HG03457 (cell line): ENCODE measurements around the gene DST.
"Not testable (repeated sequence)": the region's sequence is repeated elsewhere in the genome, so short reads cannot be mapped to it uniquely, and the experiment has no call there.

ENCODE experiments used
- ATAC-seq: cut with Tn5 transposase; IDR thresholded peaks from one replicate; pipeline ENCODE4 v1.9.1; 2021; ENCODE audit warnings: moderate number of reproducible peaks; ENCODE audit not compliant: unreplicated experiment

The DST gene

DNA sequence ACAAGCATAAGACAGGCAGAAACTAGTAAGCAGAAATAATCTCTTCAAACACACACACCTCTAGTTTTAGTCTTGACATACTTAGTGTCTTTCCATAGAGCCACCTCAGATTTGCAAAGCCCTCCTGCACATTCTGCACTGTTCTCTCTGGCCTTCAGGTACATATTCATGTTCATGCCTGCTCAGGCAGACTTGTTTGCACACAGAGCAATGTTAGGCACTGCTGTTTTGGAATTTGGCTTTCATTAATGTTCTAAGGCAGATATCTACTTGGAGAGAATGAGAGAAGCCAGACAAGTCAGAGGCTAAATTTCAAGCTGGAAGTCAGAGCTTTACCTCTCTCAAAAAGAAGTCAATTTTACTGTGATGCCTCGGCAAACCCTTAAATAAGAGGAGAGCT lies 21.3 kb upstream of the DST start:
- ATAC-seq: no peak

DNA sequence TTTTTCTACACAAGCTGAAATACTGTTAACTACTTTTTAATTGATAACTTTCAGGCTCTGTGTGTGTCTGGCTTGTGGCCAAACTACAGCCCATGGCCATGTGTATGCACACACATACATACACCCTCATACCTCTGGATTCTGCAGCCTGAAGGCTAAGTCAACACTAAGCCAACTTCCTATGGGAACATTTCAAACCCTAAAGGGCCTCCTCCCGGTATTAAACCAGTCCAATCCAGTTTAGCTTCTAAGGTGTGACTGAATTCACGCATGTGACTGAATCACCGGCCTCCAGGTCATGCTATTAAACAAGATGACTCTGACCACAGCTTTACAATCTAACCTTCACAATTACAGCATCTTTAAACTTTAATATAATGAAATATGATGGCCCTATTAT lies 20.7 kb upstream of the DST start:
- ATAC-seq: no peak

DNA sequence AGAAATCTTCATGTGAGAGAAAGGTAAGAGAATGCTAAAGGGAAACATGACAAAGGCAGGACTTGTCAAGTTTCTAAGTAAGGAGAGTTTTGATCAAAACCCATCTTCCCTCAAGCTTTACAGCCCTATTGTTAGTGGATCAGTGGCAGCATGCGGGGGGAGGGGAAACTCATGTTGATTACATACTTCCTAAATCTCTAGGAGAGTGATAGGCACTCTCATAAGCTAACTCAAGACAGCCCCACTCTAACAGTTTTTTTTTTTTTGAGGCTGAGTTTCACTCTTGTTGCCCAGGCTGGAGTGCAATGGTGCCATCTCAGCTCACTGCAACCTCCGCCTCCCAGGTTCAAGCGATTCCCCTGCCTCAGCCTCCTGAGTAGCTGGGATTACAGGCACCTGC lies 18.6 kb upstream of the DST start:
- not testable (repeated sequence) for ATAC-seq

DNA sequence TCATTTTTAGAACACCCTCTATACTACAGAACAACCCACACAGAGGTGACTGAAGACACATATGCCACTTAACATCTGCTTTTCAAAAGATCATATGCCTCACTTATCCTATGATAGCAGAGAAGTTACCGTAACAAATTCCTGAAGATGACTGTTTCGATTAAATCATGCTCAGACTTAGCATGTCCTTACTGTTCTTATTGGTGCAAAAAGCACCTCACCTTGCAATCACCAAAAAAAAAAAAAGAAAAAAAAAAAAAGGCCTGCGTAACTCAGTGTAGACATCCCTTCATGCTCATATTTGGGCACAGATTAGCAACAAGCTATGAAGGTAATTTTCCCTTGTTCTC lies 17.7 kb upstream of the DST start:
- no peak for ATAC-seq

GRCh38 chr6:56659721-56660380 lies 17.2 kb upstream of the DST start:
- ATAC-seq: peak; percentile 82

DNA sequence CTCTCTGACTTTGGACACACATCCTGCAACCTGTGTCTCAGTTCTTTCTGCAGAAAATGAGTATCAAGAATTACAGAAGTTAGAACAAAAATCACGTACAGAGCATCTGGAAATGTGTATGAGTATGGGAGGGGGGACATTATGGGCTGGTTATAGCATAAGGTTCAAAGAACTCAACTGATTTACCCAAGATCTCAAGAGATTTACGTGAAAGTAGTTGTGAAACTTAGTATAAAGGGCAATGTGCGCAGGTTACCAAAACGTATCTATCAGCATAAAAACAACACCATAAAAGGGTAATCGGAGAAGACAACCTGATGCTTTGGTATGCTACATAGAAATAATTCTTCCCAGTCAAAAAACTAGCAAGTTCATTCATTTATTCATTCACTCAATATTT lies 15.6 kb upstream of the DST start:
- no peak for ATAC-seq

GRCh38 chr6:56657354-56657753 lies 14.7 kb upstream of the DST start:
- no peak for ATAC-seq

- ATAC-seq: no peak
Measured at GRCh38 chr6:56656466-56656865, 13.8 kb upstream of the DST start.

DNA sequence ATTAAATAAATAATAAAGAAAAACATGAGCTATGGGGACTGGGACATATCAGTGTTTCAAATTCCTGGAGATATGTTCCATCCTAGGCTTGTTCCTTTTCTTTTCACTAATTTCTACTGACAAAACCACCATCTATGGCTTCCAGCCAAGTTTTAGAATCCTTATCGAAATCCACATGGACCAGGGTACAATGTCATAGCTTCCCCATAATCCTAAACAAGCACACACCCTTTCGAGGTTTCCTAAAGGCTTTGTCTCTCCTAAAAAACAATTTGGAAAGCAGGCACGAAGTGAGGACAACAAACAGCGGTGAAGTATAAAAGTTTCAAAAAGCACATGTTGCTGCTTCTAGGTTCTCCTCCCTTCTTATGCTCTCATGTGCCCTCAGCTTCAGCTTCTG lies 13.3 kb upstream of the DST start:
- ATAC-seq: no peak

- no peak for ATAC-seq
Measured at GRCh38 chr6:56655249-56655648, 12.6 kb upstream of the DST start.

DNA sequence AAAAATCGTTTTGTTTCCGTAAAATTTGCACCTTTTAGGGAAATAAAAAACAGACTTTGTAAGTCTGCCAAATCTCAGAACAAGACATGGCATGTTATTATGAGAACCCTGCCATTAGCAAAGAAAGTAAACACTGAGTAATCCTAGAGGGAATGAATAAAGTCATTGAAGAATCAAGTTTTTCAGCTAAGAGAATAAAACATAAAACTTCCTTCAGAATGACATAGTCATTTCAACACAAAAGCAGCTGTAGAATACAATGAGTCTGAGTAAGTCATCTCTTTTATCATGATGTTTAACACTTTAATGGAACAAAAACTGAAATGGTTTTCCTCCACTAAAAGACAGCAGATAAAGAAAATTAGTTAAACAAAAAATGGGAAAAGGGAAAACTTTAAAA lies 10.3 kb upstream of the DST start:
- ATAC-seq: no peak

- no peak for ATAC-seq
Measured at GRCh38 chr6:56652231-56652630, 9.5 kb upstream of the DST start.

- no peak for ATAC-seq
Measured at GRCh38 chr6:56650191-56650590, 7.5 kb upstream of the DST start.

GRCh38 chr6:56649782-56650181 lies 7.1 kb upstream of the DST start:
- ATAC-seq: no peak

DNA sequence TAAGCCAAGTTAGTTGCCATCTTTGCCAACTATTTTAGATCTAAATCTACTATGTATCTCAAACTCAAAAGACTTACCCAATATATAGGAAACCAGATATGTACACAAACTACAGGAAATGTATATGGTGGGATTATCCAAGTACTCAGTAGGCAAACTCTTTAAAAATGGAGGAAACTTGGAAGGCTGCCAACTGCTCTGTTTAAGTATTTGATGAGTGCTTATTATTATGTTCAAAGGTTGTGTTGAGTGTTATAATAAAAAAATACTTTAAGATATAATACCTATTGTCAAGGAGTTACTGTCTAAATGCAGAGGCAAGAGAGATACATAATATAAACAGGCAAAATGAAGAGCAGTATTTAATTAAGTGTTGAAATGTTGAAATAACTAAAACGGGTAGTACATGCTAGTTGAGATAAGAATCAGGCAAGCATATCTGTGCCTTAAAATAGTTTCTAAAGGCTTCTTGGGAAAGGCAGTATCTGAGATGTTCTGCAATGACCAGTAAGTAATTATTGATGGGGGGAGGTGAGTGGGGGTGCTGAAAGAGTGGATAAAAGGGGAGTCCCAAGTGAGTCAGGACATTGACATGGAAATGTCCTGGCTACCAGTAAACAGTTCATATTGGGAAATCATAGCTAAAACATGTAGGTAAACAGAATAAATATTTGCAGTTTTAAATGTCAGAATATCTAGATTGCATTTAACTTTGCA lies 6.5 kb upstream of the DST start:
- no peak for ATAC-seq

DNA sequence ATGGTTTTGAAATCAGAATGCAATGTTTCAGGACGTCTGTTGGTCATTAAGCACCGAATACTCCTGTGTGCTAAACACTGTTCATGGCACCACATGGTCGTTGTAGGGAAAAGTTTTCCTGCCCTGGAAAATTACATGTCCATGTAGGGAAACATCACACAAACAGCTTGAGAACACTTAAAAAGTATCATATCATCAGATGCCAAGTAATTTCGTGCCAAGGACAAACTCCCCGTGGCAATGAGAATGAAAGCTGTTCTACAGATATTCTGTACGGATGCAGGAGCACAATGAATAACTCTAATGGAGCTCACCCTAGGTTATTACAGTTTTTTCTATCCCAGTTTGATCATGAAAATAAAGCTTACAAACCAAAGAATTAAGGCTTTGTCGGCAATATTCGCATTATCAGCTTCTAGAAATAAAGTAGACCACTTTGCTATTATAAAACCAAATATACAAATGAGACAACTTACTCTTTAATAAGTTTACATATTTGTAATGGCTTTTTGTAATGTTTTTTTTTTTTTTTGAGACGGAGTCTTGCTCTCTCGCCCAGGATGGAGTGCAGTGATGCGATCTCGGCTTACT lies 4.6 kb upstream of the DST start:
- ATAC-seq: no peak

- ATAC-seq: no peak
Measured at GRCh38 chr6:56644366-56644765, 1.7 kb upstream of the DST start.

DNA sequence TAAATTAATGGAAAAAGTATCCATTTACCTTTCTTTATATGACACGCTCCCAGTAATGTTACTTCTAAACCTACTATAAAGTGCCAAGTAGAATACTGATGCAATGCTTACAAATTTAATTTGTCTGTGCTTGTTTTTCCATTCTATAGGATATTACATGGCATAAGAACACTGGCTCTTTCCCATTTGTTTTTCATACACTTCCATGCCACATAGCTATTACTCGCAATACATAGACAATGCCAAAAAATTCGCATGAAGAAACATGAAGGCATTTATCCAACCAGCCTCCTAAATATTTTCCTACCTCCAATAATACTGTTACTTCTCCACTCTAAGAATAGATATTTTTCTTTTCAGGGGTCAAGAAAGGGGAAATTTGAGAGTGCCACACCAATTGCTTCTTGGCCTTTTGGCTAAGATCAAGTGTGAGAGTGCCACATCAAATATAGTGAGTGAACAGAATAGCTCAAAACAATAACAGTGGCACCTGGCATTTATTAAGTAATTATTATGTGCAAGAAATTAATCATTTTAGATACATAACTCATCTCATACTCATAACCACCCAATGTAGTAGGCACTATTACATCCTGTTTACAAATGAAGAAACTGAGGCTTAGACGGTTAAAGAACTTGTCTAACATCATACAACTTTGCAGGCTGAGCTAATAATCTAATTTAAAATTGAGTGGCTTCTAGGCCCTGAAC lies 845 bp upstream of the DST start:
- ATAC-seq: no peak

DNA sequence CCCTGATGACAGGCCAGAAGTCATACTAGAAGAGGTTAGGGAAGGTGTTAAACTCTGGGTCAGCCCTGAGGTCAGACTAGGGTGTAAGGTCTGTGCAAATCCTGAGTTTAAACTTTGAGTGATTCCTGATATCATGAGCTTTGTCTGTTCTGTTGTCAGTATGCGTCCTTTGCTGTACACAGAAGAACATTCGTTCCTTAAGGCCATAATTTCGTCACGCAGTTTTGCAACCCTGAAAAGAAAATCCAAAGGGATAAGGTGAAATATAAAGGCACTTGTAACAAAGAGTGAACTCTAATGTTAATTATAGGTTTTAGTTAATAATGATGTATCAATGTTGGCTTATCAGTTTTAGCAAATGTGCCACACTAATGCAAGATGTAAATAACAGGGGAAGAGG lies 2.3 kb downstream of the DST start:
- ATAC-seq: no peak

- ATAC-seq: no peak
Measured at GRCh38 chr6:56638760-56639159, 3.9 kb downstream of the DST start.

DNA sequence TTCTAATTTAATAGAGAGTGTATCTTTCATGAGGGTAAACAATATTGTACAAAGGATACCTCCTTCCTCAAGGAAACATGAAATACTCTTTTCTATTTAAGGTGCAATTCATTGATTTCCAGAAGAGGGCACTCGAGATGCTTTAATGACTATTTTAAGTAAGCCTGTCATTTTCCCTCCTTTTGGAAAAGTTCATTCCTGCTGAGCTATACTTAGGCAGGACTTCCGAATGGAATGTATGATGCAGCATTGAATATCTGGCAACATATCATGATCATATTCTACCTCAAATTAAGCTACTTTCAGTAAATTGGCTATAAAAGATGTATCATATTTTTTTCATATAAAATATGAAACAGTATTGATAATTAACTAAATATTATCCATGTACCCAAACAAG lies 5.0 kb downstream of the DST start:
- no peak for ATAC-seq

DNA sequence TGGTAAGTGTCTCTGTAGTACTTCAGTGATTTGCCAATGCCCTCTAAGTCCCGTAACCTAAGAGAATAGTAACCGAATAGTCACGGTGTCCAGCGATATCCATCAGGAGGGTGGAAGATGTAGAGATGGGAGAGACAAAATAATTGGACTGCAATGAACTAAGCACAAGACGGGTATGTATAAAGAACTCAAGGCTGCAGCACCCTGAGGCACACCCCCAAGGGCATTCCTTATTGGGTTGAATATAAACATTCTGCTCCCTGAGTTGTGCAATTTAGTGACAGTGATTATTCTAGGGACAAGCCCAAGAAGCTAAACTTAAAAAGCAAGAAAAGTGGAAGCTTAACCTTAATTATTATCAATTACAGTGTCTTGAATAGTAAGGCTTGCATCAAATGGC lies 14.6 kb downstream of the DST start:
- no peak for ATAC-seq
